CD4-positive, alpha-beta T cell (primary cell): ENCODE results near the gene TES. TPM values are rescaled to one million over a fixed set of nuclear protein-coding genes. Genes with fewer than 3 reads are reported as not detected.

Experiments
- ATAC-seq: fragments of 200-7000 bp; cut with Tn5 transposase; one replicate; pipeline ENCODE4 v1.10.0; 2022; ENCODE audit warnings: mild to moderate bottlenecking; ENCODE audit not compliant: poor library complexity
- CTCF ChIA-PET: fragments of 350-600 bp; sonication (Branson Sonifier 250); formaldehyde crosslinking; loops from one replicate; lab custom pipeline; 2021; ENCODE audit warnings: antibody characterized with exemption, inconsistent platforms; lab: Charles Lee
- POLR2A ChIA-PET: fragments of 350-600 bp; sonication (Branson Sonifier 250); formaldehyde crosslinking; loops from one replicate; lab custom pipeline; 2021; ENCODE audit warnings: antibody characterized with exemption, inconsistent platforms; lab: Charles Lee
- DNase-seq, 14 experiments: peaks; one replicate each; pipeline ENCODE4 v3.0.0-alpha.2; 2013 to 2020; ENCODE audit warnings: mixed read lengths in 2 of 14
- H3K27ac ChIP-seq, 2 donors: one replicate each; pipeline versions ENCODE4 v1.5.1 to v1.7.0; 2013; ENCODE audit warnings: low read length in 2 of 2, low read depth in 1 of 2, mild to moderate bottlenecking in 1 of 2
- H3K27me3 ChIP-seq, 2 experiments: 1 replicate in 1 of 2; 2 replicates in 1 of 2; pipeline versions ENCODE4 v1.6.1 to v1.7.0; 2013; ENCODE audit warnings: low read length in 2 of 2, control low read depth in 1 of 2, mild to moderate bottlenecking in 1 of 2, moderate library complexity in 1 of 2; ENCODE audit not compliant: insufficient read depth in 2 of 2, control insufficient read depth in 1 of 2
- H3K36me3 ChIP-seq: one replicate; pipeline ENCODE4 v1.6.1; 2013; ENCODE audit warnings: low read length, control low read depth; ENCODE audit not compliant: insufficient read depth
- H3K4me1 ChIP-seq: one replicate; pipeline ENCODE4 v1.6.1; 2013; ENCODE audit warnings: low read length, control low read depth; ENCODE audit not compliant: insufficient read depth
- H3K4me3 ChIP-seq: one replicate; pipeline ENCODE4 v1.5.1; 2013; ENCODE audit warnings: mild to moderate bottlenecking, low read length, moderate library complexity
- H3K9me3 ChIP-seq, 2 experiments: 1 replicate in 1 of 2; 2 replicates in 1 of 2; pipeline versions ENCODE4 v1.6.1 to v1.7.0; 2013; ENCODE audit warnings: low read length in 2 of 2, mild to moderate bottlenecking in 2 of 2, control low read depth in 1 of 2, moderate library complexity in 1 of 2; ENCODE audit not compliant: control insufficient read depth in 1 of 2, insufficient read depth in 1 of 2
- H3K27ac Mint-ChIP-seq: one replicate; pipeline ENCODE4 v1.8.0; 2020; ENCODE audit warnings: mixed read lengths
- H3K27me3 Mint-ChIP-seq: one replicate; pipeline ENCODE4 v1.8.0; 2021; ENCODE audit warnings: mixed read lengths
- H3K36me3 Mint-ChIP-seq: one replicate; pipeline ENCODE4 v1.8.0; 2021; ENCODE audit warnings: low read depth, mixed read lengths
- H3K4me1 Mint-ChIP-seq: one replicate; pipeline ENCODE4 v1.8.0; 2021; ENCODE audit warnings: low read depth, mixed read lengths
- H3K4me3 Mint-ChIP-seq: one replicate; pipeline ENCODE4 v1.8.0; 2020; ENCODE audit warnings: mild to moderate bottlenecking, mixed read lengths
- H3K9me3 Mint-ChIP-seq: one replicate; pipeline ENCODE4 v1.8.0; 2020; ENCODE audit warnings: mixed read lengths
- CTCF ChIP-seq: fragments of 200-600 bp; IDR thresholded peaks from one replicate; pipeline ENCODE4 v1.8.0; 2022; ENCODE audit warnings: antibody characterized with exemption, mild to moderate bottlenecking
- intact Hi-C, 2 experiments: fragments of 100-400 bp; cut with DNase I in 1 of 2; cut with micrococcal nuclease in 1 of 2; formaldehyde crosslinking; loops; one replicate each; pipeline versions ENCODE4 v1.15.1 to v1.9.0; 2023 to 2025; cut with DNase I, micrococcal nuclease
- total RNA-seq, 174 experiments: library from RNA in 2 of 174; stranded (reverse) in 2 of 174; gene quantifications; one replicate each; pipeline ENCODE4 v1.2.3 and lab custom pipeline; 2021 to 2026

Gene TES
- total RNA-seq, 2 experiments from 2014 or later, result 114 to 120 TPM

GRCh38 chr7:116291937-116292336, 81.6 kb downstream of the TES start:
- Mint-ChIP-seq H3K4me1 (no peaks in the 10 kb centered on the region), H3K36me3 (no peaks in the 10 kb centered on the region), H3K9me3 (peaks cover 7% of the 10 kb centered on the region), H3K27me3 (peaks cover 52% of the 10 kb centered on the region), H3K27ac (no peak overlapping the region), H3K4me3 (no peak overlapping the region)
- CTCF ChIA-PET, result no interaction called here
- no peak overlapping the region for H3K4me3 ChIP-seq
- intact Hi-C loops, result no loop called here
- H3K4me1 ChIP-seq, result no peaks in the 10 kb centered on the region
- no peaks in the 10 kb centered on the region for H3K36me3 ChIP-seq
- TF ChIP-seq CTCF, result no peak
- ATAC-seq (no peak), DNase-seq (no peak)
- POLR2A ChIA-PET, result no interaction called here
- no peak overlapping the region for H3K27ac ChIP-seq
- H3K27me3 ChIP-seq, result peaks cover 14 to 18% of the 10 kb centered on the region in 2 experiments
- H3K9me3 ChIP-seq, result no peaks in the 10 kb centered on the region

GRCh38 chr7:116292381-116292780, 82.0 kb downstream of the TES start:
- H3K4me1 Mint-ChIP-seq, result no peaks in the 10 kb centered on the region
- Histone ChIP-seq H3K9me3 (no peaks in the 10 kb centered on the region), H3K36me3 (no peaks in the 10 kb centered on the region), H3K4me3 (no peak overlapping the region), H3K4me1 (no peaks in the 10 kb centered on the region), H3K27ac (no peak overlapping the region), H3K27me3 (peaks cover 14 to 18% of the 10 kb centered on the region in 2 experiments)
- peaks cover 7% of the 10 kb centered on the region for H3K9me3 Mint-ChIP-seq
- intact Hi-C loops, result no loop called here
- ATAC-seq (no peak), DNase-seq (no peak)
- no peak for TF ChIP-seq CTCF
- POLR2A ChIA-PET, result no interaction called here
- H3K27ac Mint-ChIP-seq, result no peak overlapping the region
- CTCF ChIA-PET, result no interaction called here
- H3K36me3 Mint-ChIP-seq, result no peaks in the 10 kb centered on the region
- H3K27me3 Mint-ChIP-seq, result peaks cover 52% of the 10 kb centered on the region
- H3K4me3 Mint-ChIP-seq, result no peak overlapping the region

- no peak overlapping the region for H3K27ac ChIP-seq
- Mint-ChIP-seq H3K27me3 (peaks cover 49% of the 10 kb centered on the region), H3K4me3 (no peak overlapping the region), H3K27ac (no peak overlapping the region), H3K9me3 (peaks cover 9% of the 10 kb centered on the region), H3K36me3 (no peaks in the 10 kb centered on the region), H3K4me1 (no peaks in the 10 kb centered on the region)
- ChIA-PET POLR2A (no interaction called here), CTCF (no interaction called here)
- intact Hi-C loops, result no loop called here
- ATAC-seq (no peak), DNase-seq (no peak)
- H3K9me3 ChIP-seq, result no peaks in the 10 kb centered on the region
- TF ChIP-seq CTCF, result no peak
- H3K36me3 ChIP-seq, result no peaks in the 10 kb centered on the region
- no peaks in the 10 kb centered on the region for H3K4me1 ChIP-seq
- H3K4me3 ChIP-seq, result no peak overlapping the region
- peaks cover 14 to 18% of the 10 kb centered on the region in 2 experiments for H3K27me3 ChIP-seq
Measured at GRCh38 chr7:116293139-116293538, 82.8 kb downstream of the TES start.
